Mesenteric fat pad (tissue), 1 donor: Measurements from ENCODE around the gene GNRH2. TPM values are rescaled to one million over a fixed set of nuclear protein-coding genes. Genes with fewer than 3 reads are reported as not detected.
A peak's percentile ranks its signal among the peaks of the same experiment; 100 is the strongest.
"Not testable (repeated sequence)": the region's sequence is repeated elsewhere in the genome, so short reads cannot be mapped to it uniquely, and the experiment has no call there.

ENCODE experiments used
- DNase-seq: peaks from one replicate; pipeline ENCODE4 v3.0.0-alpha.2; 2020; ENCODE audit warnings: low spot score
- total RNA-seq: library from RNA; stranded (reverse); fragmentation: NEBNext Ultra II Directional; extraction: Animal tissue kit (Norgen Biotek cat#: 25700); gene quantifications from one replicate; pipeline ENCODE4 v1.2.1, GENCODE V29; 2021
- donor health status: DM: yes; HTN: yes; CAD: no.

GNRH2 gene
- total RNA-seq, 1 donor from 2014 or later = not detected

GRCh38 chr20:3041854-3042409, 1.5 kb upstream of the GNRH2 start:
- no peak for DNase-seq

- no peak for DNase-seq
Measured at GRCh38 chr20:3042625-3043024, 797 bp upstream of the GNRH2 start.

- no peak for DNase-seq
Measured at GRCh38 chr20:3044336-3044965, 1.0 kb downstream of the GNRH2 start.

GRCh38 chr20:3045042-3045815, 1.8 kb downstream of the GNRH2 start:
- DNase-seq = peak; percentile 91

- peak; percentile 96 for DNase-seq
Measured at GRCh38 chr20:3045816-3046676, 2.6 kb downstream of the GNRH2 start, which contains the start of gene MRPS26. TSS of gene MRPS26 (plus strand) at chr20:3046052. CDS start at chr20:3046069, 17 bp downstream.

GRCh38 chr20:3046677-3047462, 3.4 kb downstream of the GNRH2 start:
- no peak for DNase-seq

GRCh38 chr20:3047486-3048419, 4.3 kb downstream of the GNRH2 start:
- DNase-seq = no peak

- DNase-seq = no peak
Measured at GRCh38 chr20:3051385-3052019, 8.1 kb downstream of the GNRH2 start.

- DNase-seq = no peak
Measured at GRCh38 chr20:3059489-3059888, 16.1 kb downstream of the GNRH2 start.

GRCh38 chr20:3064119-3064518, 20.7 kb downstream of the GNRH2 start:
- DNase-seq = not testable (repeated sequence)

- no peak for DNase-seq
Measured at GRCh38 chr20:3067139-3068014, 24.0 kb downstream of the GNRH2 start.

- no peak for DNase-seq
Measured at GRCh38 chr20:3068075-3068474, 24.7 kb downstream of the GNRH2 start.

GRCh38 chr20:3068986-3069900, 25.8 kb downstream of the GNRH2 start:
- no peak for DNase-seq

GRCh38 chr20:3070725-3071124, 27.3 kb downstream of the GNRH2 start:
- no peak for DNase-seq

- no peak for DNase-seq
Measured at GRCh38 chr20:3071266-3071609, 27.8 kb downstream of the GNRH2 start.

- no peak for DNase-seq
Measured at GRCh38 chr20:3071610-3072529, 28.4 kb downstream of the GNRH2 start, which contains the start of gene OXT. TSS of gene OXT (plus strand) at chr20:3071620. CDS start at chr20:3071656, 36 bp downstream.
